ENCODE results near the gene PRM2. TPM values are rescaled to one million over a fixed set of nuclear protein-coding genes. Genes with fewer than 3 reads are reported as not detected.

Gene PRM2
- total RNA-seq, 1 experiment from 2014 or later: not detected

- no peak overlapping the region for H2BK20ac ChIP-seq (ENCODE audit: low read depth, low read length, poor library complexity, severe bottlenecking)
- no peak overlapping the region; a peak in 1 of 5 replicates for H3K4me3 Mint-ChIP-seq
- peaks cover 0 to 4% of the 10 kb centered on the region in 2 experiments; a peak in 2 of 5 replicates for H3K9me3 Mint-ChIP-seq
- no peaks in the 10 kb centered on the region for H4K20me1 ChIP-seq (ENCODE audit: control insufficient read depth, insufficient read depth, insufficient read length)
- no peak overlapping the region for H3K18ac ChIP-seq (ENCODE audit: insufficient read length, low read depth, low read length)
- H3K23me2 ChIP-seq (ENCODE audit: insufficient read length, low read depth, low read length, poor library complexity, severe bottlenecking): no peaks in the 10 kb centered on the region
- no CpG with 5 or more reads among the region's 8 CpGs for WGBS (ENCODE audit: extremely low coverage, insufficient read length, low lambda C conversion rate)
- H3K4me2 ChIP-seq (ENCODE audit: insufficient read depth, insufficient read length, low read length): no peak overlapping the region
- no peak for TF ChIP-seq CTCF (conservative IDR thresholded peaks at IDR 0.05)
- H3K4ac ChIP-seq (ENCODE audit: low read depth, low read length): no peak overlapping the region
- H2AFZ ChIP-seq (ENCODE audit: low read length): no peak overlapping the region
- H3K79me2 ChIP-seq (ENCODE audit: insufficient read depth, low read length): no peaks in the 10 kb centered on the region; the same call in 1 of the 2 replicates
- H3K27me3 Mint-ChIP-seq (ENCODE audit: low read depth): no peaks in the 10 kb centered on the region; the same call in 1 of the 2 replicates
- peaks cover 33% of the 10 kb centered on the region in 2 experiments for H3K4me1 Mint-ChIP-seq
- no peaks in the 10 kb centered on the region for H3K79me1 ChIP-seq (ENCODE audit: insufficient read depth, low read depth, low read length, poor library complexity, severe bottlenecking)
- no peak overlapping the region for H4K5ac ChIP-seq (ENCODE audit: insufficient read length, low read depth, low read length)
- no peak for DNase-seq
- no peak overlapping the region for H3K56ac ChIP-seq (ENCODE audit: insufficient read length, low read depth, low read length)
- no peak overlapping the region for H3K14ac ChIP-seq (ENCODE audit: insufficient read depth, low read length)
- no peak overlapping the region for H3K9ac ChIP-seq (ENCODE audit: extremely low read depth, insufficient read length, low read length)
- H4K91ac ChIP-seq (ENCODE audit: insufficient read length, low read depth, low read length): no peak overlapping the region
- peak overlapping the region in 1 of 3 experiments; percentile 65; a peak in 1 of 7 replicates for H3K27ac Mint-ChIP-seq
- no peaks in the 10 kb centered on the region for H3K27me3 ChIP-seq (ENCODE audit: insufficient read depth, low read length)
- H3K4me1 ChIP-seq (ENCODE audit: insufficient read depth, low read length): peaks cover 4% of the 10 kb centered on the region; the same call in 1 of the 2 replicates
- peaks cover 5 to 6% (median 5%) of the 10 kb centered on the region in 3 experiments; a peak in 4 of 7 replicates for H3K36me3 Mint-ChIP-seq (ENCODE audit: insufficient read depth in 1 of 3, low read depth in 3 of 3)
- H3K9me3 ChIP-seq (ENCODE audit: control insufficient read depth, low read depth, low read length): no peaks in the 10 kb centered on the region
- no peak overlapping the region for H2BK15ac ChIP-seq (ENCODE audit: low read depth, low read length)
- no peak overlapping the region for H2BK120ac ChIP-seq (ENCODE audit: low read depth, low read length, poor library complexity, severe bottlenecking)
- no peak overlapping the region for H2BK5ac ChIP-seq (ENCODE audit: insufficient read length, low read length)
- H3K27ac ChIP-seq (ENCODE audit: insufficient read length, low read depth, low read length): no peak overlapping the region
- no peak overlapping the region for H2AK5ac ChIP-seq (ENCODE audit: insufficient read length, low read length)
- H4K8ac ChIP-seq (replicated peaks; ENCODE audit: insufficient read length, low read depth, low read length): no peak overlapping the region
- H3T11ph ChIP-seq (ENCODE audit: low read length): no peak overlapping the region
- no peak overlapping the region for H2BK12ac ChIP-seq (ENCODE audit: insufficient read length, low read depth, low read length)
- no peak overlapping the region for H3K23ac ChIP-seq (ENCODE audit: insufficient read length, low read depth, low read length)
Measured at GRCh38 chr16:11319529-11320146, 43.4 kb upstream of the PRM2 start.

All from H9 (cell line).